Stimulated activated CD8-positive, alpha-beta memory T cell treated with anti-CD3 and anti-CD28 coated beads, Interleukin-7, amount 100 ng/mL, for 48 hours (primary cell): ENCODE results near the gene C6orf136.
A peak's percentile ranks its signal among the peaks of the same experiment; 100 is the strongest.

Experiments used
- DNase-seq, 2 donors: peaks; one replicate each; pipeline ENCODE4 v3.0.0-alpha.2; 2020; ENCODE audit warnings: low read depth in 1 of 2; ENCODE audit errors: extremely low read depth in 1 of 2

The C6orf136 gene

GRCh38 chr6:30646450-30647241 is at the start of gene C6orf136:
Gene C6orf136, plus strand, starts transcription at chr6:30647133. Its CDS starts 99 bp downstream, at chr6:30647232.
- peak; percentile 80 to 88 for DNase-seq

GRCh38 chr6:30597315-30598144 is 49.4 kb upstream of the C6orf136 start:
- DNase-seq: peak; percentile 45 to 64

DNA sequence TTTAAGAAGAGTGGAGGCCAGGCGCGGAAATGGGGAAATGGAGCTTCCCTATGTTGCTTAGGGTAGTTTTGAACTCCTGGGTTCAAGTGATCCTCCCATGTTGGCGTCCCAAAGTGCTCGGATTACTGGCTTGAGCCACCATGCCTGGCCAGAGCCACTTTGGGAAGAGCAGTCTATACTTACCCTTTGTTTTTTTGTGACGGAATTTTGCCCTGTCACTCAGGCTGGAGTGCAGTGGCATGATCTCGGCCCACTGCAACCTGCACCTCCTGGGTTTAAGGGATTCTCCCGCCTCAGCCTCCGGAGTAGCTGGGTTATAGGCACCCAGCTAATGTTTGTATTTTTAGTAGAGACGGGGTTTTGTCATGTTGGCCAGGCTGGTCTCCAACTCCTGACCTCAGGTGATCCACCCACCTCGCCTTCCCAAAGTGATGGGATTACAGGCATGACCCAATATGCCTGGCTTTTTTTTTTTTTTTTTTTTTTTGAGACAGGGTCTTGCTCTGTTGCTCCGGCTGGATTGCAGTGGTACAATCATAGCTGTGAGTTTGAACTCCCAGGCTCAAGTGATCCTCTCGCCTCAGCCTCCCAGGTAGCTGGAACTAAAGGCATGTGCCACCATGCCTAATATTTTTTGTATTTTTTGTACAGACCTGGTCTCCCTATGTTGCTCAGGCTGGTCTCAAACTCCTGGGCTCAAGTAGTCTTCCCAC is 47.9 kb upstream of the C6orf136 start:
- DNase-seq: no peak

GRCh38 chr6:30599625-30600324 is 47.2 kb upstream of the C6orf136 start:
- no peak for DNase-seq

- DNase-seq: no peak
Measured at GRCh38 chr6:30600451-30600961, 46.4 kb upstream of the C6orf136 start.

DNA sequence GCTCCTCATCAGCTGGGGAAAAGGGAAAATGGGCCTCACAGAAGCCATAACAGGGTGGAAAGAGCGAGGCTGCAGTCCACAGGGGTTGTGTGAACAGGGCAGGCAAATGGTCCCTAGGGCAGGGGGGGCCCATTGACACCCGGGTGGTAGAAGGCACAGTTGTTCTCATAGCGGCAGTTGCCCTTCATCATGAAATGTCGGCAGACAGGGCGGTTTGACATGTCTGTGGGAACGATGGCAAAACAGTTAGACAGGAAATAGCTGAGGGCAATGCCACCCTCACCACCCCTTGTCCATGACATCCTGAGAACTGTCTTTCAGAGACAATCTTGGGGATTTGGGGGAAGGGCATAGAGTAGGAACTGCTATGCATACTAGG is 45.5 kb upstream of the C6orf136 start:
- DNase-seq: no peak

DNA sequence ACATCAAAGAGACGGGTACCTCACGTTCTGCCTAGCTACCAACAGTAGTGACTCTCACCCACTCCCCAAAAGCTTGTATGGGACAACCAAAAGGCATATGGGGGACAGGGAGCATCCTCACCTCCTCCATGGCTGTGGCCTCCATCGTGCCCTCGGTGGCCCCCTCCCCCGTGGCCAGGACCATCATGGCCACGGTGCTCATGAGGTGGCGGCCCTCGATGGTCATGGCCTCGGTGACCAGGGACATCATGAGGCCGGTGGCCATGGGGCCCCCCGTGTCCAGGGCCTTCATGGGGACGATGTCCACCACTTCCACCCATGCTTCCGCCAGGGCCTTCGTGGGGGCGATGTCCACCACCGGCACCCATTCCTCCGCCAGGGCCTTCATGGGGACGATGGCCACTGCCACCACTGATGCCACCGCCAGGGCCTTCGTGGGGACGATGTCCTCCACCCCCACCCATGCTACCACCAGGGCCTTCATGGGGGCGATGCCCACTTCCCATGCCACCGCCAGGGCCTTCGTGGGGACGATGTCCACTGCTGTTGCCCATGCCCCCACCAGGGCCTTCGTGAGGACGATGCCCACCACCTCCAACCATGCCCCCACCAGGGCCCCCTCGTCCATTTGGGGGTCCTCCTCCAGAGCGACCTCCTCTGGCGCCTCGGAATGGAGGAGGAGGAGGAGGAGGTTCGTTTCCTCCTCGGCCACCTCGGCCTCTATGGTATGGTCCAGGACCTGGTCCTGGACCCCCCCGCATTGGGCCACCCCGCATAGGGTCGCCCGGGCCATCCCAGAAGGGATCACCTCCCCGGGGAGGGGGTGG is 44.9 kb upstream of the C6orf136 start:
- DNase-seq: no peak

- no peak for DNase-seq
Measured at GRCh38 chr6:30603961-30604360, 43.0 kb upstream of the C6orf136 start.

DNA sequence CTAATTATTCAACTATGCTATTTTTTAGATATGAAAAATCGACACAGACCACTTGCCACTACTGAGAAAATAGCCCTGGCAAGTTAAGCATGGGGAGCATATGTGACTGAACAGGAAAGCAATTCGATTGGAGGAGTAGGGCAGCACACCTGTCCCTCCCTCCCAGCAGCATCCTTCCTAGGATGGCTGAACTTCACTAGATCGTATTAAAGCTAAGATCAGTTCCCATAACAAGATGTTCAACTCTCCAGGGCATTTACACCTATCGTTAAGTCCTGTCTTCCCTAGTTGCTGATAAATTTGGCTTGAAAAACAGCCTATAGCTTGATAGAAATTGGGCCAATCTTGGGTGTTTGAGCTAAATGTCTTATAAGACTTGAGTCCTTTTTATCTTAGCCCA is 36.9 kb upstream of the C6orf136 start:
- DNase-seq: no peak

- no peak for DNase-seq
Measured at GRCh38 chr6:30611150-30611855, 35.6 kb upstream of the C6orf136 start.

DNA sequence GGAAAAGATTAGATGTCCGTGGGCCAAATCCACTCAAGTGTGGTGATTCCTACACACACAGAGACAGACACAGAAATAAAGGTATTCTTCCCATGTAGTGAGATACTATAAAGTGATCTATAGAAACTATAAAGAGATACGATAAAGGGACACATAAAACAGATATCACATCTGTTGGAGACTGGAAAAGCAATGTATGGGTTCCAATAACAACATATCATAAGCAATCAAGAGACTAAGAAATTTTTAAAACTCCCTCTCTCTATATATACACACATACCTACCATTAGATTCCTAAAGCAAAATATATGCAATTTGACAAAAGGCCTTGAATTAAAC is 35.1 kb upstream of the C6orf136 start:
- no peak for DNase-seq

GRCh38 chr6:30612213-30612612 is 34.7 kb upstream of the C6orf136 start:
- no peak for DNase-seq

- no peak for DNase-seq
Measured at GRCh38 chr6:30612687-30613248, 34.2 kb upstream of the C6orf136 start.

DNA sequence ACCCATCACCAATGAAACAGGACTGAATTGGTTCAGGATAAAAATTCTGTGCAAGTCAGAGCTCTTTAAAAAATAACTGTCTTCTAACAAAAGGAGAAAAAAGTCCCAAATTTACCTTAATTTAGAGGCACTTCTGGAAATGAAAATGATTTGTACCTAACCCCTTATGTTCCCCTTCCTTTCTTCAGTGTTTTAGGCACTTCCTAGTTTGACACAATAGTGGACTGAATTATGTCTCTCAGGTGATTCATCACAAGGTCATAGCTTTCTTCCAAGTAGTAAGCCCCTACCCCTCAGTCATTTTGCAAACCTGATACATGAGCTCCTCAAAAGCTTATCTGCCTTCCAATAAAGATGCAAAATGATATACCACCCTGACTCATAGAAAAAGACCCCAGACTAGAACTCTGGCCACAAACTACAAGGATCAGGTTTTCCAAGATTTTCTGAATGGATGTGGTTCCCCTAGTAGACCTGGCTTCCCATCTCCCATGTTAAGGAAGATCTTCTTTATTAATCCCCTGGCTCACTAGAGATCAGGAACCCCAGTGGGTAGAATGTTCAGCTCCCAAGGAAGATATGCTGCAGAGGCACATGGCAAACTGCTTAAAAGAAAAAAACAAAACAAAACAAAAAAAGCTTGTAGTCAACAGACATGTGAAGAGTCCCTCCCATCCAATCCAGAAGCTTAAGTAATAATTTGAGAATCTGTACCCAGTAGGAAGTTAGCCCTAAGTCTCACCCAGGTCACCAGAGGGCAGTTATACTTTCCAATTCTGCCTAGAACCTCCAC is 33.5 kb upstream of the C6orf136 start:
- no peak for DNase-seq

- no peak for DNase-seq
Measured at GRCh38 chr6:30614044-30614842, 32.7 kb upstream of the C6orf136 start.

GRCh38 chr6:30614843-30615218 is 32.1 kb upstream of the C6orf136 start:
- peak; percentile 47 to 82 for DNase-seq

GRCh38 chr6:30615219-30615957 is 31.5 kb upstream of the C6orf136 start:
- no peak for DNase-seq
